GM21825 (cell line): ENCODE data around the gene TOPBP1.
"Not testable (repeated sequence)": the region's sequence is repeated elsewhere in the genome, so short reads cannot be mapped to it uniquely, and the experiment has no call there.

ENCODE experiments used
- ATAC-seq: cut with Tn5 transposase; IDR thresholded peaks from one replicate; pipeline ENCODE4 v1.9.1; 2021; ENCODE audit warnings: mild to moderate bottlenecking, moderate library complexity; ENCODE audit not compliant: unreplicated experiment

Gene TOPBP1

DNA sequence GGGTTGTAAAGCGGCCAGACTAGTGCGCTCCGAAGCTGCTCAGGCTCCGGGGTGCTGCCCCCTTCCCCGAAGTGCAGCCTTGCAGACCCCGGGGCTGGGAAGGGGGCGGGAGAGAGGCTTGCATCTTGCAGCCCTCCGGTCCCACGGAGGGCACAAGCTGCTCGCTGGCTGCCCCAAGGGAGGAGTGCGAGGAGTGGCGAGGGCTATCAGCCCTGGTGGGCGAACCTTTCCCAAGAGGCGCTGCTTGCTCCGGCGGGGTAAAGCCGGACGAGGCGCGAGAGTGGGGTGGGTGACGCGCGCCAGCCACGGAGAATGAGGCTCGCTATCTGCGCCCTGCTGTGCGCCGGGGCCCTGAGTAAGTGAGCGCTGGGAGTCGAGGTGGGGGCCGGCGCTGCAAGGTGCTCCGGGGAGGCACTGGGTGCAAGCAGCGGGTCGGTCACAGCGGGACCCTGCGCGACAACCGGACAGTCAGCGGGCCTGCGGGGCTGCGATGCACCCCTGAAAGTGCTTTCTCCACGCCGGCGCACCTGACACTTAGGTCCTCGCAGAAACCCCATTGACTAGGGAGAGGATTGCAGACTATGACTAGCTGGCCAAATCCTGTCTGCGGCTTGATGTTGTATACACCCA lies 12.7 kb upstream of the TOPBP1 start:
- ATAC-seq: no peak

DNA sequence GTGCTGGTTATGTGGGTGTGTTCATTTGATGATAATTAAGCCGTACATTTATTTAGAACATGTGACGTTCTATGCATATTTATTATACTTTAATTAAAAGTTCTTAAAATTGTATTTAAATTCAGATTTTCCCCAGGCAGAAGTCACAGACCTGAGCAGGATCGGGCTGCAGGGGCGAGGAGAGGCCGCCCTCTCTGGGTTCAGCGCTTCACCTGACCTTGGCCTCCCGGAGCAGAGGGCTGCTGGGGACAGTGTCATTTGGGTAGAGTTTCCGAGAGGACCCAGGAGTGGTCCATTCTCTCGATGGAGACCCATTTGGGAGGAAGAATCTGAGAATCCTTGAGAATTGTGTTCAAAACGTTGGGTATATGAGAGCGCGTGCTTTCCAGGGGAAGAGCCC lies 12.0 kb upstream of the TOPBP1 start:
- no peak for ATAC-seq

DNA sequence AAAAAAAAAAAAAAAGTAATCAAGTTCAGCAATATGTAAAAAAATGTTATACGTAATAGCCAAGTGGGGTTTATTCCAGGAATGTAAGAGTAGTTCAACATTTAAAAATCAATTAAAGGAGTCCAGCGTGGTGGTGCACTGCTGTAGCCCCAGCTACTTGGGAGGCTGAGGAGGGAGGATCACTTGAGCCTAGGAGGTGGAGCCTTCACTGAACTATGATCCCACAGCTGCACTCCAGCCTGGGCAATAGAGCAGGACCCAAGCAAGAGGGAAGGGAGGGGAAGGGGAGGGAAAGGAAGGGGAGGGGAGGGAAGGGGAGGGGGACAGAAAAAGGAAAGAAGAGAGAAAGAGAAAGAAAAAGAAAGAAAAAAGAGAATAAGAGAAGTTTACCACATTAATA lies 10.7 kb upstream of the TOPBP1 start:
- ATAC-seq: no peak

DNA sequence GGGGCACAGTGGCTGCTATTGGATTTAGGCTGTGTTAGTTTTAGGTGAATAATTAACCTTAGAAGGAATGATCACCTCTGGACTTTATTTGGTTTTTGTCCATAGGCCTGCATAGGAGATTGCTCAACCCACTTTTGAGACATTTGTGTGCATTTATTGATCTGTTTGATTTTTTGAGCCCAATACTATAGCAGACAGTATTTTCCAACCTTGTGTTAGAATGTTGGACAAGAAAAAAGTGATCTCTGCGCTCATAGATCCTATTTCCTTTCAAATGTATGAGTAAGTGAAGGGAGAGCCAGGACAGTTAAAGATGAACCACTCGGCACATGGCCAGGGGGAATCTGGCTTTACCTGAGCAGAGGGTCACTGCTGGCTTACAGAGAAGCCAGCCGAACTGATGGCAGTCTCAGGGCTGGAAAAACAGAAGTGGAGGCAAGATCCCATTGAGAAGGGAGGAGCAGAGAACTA lies 8.8 kb upstream of the TOPBP1 start:
- no peak for ATAC-seq

DNA sequence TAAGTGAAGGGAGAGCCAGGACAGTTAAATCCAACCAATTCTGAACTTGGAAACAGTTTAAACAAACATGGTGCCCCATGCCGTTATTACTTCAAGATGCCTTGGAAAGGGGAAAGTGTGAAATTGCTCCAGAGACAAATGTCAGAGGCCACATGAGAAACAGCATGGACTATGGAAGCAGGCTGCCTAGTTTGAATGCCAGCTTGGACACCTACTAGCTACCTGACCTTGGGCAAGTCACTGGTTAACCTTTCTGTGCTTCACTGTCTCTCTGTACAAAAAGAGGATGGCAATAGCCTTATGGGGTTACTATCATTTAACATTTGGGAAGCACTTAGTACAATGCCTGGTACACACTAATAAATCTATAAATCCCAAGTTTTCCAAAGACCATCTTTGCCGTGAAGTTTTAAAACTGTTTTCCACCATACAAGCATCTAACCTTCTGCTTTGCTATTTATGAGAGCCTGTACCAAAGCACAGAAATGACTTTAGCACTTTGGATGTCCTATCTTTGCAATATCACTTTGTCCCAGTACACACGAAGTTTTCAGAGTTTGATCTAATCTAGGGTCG lies 8.3 kb upstream of the TOPBP1 start:
- ATAC-seq: no peak

DNA sequence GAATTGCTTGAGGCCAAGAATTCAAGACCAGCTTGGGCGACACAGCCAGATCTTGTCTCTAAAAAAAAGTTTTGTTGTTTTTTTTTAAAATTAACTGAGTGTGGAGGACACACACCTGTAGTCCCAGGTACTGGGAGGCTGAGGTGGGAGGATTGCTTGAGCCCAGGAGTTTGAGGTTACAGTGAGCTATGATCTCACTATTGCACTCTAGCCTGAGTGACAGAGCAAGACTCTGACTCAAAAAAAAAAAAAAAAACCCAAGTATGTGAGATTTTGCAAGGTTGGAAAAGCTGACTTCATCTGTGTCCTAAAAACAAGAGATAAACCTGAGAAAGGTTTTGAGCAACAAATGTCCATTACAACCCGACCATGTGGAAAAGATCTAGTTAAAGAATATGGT lies 5.4 kb upstream of the TOPBP1 start:
- no peak for ATAC-seq

DNA sequence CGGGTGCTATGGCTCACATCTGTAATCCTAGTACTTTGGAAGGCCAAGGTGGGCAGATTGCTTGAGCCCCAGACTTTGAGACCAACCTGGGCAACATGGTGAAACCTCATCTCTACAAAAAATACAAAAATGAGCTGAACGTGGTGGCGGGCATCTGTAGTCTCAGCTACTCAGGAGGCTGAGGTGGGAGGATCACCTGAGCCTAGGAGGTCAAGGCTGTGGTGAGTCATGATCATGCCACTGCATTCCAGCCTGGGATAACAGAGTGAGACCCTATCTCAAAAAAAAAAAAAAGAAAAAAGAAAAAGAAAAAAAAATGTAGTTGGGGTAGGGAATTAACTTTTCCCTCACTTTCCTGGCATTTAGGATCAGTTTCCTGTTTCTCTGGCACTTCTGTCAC lies 3.4 kb upstream of the TOPBP1 start:
- not testable (repeated sequence) for ATAC-seq

DNA sequence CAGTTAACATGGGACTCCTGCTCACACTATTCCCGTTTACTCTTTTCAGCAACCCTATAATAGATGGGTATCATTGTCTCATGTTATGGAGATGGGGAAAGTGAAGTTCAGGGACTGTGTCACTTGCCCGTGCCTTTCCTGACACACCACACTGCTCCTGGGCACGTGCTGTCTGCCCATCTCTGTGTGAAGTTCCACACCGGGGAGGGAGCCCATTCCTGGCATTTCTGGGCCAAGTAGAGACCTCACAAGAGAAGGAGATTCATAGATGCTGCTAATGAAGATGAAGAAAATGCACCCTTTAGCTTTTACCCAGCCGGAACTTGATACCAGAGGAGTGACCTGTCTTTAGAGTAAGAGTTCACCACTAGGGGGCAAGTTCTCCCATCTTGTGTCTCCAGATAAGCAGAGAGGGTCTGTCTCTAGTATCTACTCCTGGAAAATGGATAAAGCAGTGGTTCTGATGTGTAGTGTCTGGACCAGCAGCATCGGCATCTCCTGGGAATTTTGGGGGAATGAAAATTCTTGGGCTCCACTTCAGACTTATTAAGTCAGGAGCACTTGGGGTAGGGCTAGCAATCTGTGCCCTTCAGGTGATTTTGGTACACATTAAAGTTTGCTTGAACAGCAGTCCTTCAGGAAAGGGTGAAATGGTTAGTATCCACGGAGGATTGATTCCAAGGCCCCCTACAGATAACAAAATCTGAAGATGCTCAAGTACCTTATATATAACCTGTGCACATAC lies 2.0 kb upstream of the TOPBP1 start:
- ATAC-seq: peak; percentile 43

DNA sequence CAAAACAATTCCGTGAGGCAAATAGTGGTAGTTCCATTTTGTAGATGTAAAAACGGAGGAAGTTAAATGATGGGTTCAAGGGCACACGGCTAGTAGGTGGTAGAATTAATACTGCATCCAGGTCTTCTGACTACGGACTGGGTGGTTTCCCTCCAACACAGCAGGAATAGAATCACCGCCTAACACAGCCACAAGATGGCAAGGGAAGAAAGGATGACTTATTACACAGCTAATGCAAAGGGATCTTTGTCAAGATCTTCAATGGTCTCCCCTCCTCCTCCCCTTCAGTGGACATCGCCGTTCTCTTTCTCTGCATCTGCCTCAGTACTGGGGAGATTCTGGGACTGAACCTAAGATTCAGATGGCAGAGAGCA lies 524 bp upstream of the TOPBP1 start:
- ATAC-seq: peak; percentile 43

DNA sequence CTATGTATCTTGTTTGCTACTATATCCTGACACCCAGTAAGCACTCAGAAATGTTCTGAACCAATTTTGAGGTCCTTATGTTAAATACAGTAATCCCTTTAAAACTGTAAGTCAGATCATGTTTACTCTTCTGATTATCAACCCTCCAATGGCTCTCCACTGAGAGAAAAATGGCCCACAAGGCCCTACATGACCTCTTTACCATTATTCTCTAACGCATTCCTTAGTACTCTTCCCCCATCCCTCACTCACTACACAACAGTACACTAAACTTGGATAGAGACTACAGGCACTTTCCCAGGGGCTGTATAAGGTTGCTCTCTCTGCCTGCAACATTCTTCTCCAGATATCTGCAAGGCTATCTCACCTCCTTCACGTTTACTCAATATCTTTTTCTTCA lies 1.9 kb downstream of the TOPBP1 start:
- no peak for ATAC-seq

DNA sequence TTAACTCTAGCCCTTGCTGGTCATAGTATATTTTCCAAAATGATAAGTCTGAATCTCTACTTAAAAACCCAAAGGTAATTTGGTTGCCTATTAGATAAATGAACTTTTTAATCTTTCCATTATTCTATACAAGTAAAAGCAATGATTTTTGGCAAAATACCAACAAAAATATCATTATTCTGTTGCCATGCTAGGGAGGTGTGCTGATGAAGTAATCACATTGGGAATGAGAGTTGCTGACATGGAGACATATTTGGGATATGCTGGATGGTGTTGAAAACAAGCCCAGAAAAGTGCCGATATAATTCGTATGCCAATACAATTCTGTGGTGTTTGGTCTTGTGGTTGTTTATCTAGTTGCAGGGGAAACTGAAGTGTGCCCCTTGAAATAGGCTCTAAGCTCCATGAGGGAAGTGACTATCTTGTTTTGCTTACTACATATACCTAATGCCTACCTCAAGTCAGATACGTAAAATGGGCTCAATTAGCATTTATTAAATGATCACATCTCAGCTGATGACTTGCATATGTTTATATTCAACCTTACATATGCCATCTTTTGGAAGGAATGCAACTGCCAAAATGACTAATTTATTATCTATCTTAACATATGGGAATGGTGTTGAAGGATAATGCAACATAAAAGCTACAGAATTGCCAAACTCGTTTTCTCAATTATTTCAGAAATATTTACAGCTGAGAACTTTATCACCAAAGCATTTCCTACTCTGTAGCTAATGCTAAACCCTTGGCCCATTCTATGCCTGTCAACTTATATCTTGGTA lies 5.8 kb downstream of the TOPBP1 start:
- no peak for ATAC-seq

DNA sequence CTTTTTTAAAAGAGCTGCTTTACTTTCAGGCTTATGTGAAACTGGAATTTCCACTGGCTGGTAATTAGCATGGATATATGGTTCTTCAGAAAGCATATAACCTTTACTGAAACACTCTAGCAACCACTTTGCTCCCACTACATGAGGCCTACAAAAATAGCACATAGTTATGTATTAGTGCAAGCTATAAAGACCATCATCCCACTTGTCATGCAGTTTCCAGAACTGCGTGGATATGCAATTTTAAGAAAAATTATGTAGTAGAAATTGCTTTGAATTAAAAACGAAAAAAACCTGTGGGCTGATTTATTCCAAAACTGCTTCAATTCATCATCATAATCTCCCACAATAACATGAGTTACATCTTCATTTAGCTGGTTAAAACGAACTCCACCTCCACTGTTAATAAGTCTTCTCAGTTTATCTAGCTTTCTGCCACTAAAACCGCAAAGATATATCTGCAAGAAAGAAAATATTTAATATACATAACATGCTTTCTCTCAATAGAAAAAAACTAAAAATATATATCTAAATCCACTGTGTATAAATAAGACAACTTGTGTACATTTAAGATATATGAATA lies 12.2 kb downstream of the TOPBP1 start:
- ATAC-seq: no peak

DNA sequence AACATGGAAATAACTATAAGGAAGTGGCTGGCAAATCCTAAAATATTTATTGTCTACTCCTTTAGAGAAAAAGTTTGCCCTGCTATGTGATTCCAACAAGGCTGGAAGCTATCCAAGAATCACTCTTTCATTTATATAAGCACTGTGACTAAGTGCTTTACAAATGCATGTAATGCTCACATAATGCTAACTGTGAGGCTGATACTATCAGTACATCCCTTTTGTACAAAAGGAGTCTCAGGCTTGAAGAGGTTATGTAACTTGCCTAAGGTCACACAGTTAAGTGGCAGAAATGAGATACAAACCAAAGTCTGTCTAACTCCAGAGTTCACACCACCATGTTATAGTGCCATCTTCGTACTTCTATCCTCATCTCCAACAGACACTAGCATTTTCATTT lies 17.0 kb downstream of the TOPBP1 start:
- ATAC-seq: no peak

DNA sequence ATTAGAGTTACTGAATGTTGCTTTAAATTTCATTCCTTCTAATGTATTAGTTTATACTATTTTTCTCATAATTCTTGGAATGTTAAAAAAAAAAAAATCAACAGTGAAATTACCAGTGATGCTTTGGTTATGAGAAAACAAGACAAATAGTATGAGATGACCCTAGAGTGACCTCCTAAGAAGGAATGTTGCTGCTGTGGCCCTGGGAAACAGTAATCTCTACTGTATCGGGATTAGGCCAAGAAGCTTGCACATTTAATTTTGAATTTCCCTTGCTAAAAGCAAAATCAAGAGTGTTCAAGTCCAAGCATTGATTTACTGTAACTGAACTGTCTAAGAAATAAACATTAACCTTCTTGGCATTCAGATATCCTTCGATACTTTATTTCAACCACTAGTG lies 18.1 kb downstream of the TOPBP1 start:
- ATAC-seq: no peak

DNA sequence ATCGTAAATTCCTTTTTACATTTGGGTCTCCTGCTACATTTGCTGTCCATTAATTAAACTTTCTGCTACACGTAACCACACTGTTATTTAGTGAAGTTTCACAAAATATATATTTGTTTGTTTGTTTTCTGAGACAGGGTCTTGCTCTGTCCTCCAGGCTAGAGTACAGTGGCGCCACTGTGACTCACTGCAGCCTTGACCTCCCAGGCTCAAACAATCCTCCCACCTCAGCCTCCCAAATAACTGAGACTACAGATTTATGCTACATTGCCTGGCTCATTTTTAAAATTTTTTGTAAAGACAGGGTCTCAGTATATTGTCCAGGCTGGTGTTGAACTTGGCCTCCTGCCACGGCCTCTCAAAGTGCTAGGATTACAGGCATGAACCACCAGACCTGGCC lies 20.5 kb downstream of the TOPBP1 start:
- no peak for ATAC-seq

DNA sequence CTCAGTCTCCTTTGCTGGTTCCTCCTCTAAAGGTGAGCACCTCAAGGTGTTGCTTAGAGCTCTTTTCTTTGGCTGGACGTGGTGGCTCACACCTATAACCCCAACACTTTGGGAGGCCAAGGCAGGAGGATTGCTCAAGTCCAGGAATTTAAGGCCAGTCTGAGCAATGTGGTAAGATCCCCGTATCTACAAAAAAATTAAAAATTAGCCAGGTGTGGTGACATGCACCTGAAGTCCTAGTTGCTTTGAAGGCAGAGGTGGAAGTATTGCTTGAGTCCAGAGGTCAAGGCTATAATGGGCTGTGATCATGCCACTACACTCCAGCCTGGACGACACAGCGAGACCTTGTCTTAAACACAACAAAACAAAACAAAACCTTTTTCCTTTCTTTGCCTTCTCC lies 28.3 kb downstream of the TOPBP1 start:
- no peak for ATAC-seq

DNA sequence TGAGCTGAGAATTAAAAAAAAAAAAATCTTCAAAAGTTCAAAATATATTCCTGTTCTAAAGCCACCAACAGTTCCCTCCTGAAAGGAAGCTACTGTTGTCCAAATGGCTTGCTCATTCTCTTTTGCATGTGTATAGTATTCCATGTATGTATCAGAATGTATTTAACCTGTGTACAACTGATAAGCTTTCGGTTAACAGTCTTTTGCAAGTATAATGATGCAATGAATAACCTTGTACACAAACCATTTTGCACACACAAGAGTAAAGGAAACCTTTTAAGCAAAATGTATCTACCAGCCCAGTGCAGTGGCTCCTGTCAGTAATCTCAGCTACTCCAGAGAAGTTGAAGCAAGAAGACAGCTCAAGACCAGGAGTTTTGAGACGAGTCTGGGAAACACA lies 32.6 kb downstream of the TOPBP1 start:
- no peak for ATAC-seq

DNA sequence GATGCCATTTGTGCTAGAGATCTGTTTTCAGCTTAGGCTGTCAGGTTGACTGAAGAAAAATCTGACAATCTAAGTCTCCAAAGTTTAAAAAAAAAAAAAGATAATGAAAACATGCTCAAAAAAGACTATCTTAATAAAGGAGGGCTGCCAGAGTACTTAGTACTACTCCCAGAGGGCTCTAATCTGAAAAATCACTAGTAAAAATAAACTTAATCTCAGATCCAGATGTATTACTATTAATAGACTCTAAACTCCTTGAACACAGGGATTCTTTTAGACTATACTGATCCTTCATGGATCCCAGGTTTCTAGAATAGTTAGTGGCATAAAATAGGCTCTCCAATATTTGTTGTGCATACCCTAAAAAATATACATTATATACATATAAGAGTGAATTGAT lies 34.0 kb downstream of the TOPBP1 start:
- no peak for ATAC-seq

DNA sequence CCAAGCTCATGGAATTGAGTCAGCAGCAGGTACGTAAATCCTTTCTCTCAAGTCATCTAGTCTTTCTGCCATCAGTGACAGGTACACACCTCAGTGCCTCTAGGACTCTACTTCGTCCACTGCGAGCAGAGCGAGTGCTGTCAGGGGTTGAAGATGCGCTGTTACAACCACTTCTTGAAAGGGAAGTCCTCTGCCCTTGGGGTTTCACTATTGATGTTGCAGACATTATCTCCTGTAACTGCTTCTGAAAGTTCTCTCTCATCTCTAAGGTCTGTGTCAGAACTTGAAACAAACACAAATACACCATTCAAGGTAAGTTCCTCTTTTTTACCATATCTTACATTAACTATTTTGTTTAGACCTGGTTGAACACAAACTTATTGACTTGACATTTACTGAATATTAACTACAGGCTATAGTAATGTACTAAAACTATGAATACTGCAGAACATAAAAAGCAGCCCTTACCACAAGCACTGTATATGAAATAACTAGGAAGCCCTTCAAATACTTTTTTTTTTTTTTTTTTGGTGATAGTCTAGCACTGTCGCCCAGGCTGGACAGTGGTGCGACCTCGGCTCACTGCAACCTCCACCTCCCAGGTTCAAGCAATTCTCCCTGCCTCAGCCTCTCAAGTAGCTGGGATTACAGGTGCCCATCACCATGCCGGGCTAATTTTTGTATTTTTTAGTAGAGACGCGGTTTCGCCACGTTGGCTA lies 41.5 kb downstream of the TOPBP1 start:
- peak; percentile 98 for ATAC-seq

DNA sequence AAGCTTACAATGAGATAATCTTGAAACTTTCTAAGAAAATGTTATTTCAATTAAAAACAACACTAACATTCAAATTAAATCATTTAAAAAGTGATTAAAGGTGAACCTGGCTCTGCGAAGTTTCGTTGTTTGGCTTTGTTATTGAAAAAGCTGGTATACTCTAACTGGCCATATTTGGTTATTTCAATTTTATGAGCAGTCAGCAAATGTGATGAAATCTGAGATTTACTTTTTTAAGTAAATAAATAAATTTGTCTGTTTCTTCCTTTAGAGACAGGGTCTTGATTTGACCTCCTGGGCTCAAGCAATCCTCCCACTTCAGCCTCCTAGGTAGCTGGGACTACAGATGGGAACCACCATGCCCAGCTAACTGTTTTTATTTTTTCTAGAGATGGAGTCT lies 50.2 kb downstream of the TOPBP1 start:
- ATAC-seq: no peak

DNA sequence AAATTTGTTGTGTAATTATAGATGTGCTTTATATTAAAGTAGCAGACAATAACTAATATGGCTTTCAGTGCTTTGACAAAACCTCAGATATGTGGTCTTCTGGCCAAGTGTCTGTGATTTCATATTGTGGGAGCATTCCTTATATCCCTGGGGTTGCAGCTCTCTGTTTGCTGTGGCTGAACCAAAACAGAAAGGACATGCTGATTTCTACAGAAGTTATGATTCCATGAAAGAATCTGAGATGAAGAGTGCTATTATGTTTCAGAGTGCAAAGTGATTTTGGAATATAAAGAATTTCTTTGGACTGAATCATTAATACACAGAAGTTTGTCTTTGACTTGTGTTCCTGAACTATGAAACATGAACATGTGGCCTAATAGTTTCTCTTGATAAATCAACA lies 51.7 kb downstream of the TOPBP1 start:
- no peak for ATAC-seq
